GM12801 (cell line): ENCODE data around the gene ALDH3B1.

Experiments used
- CTCF ChIP-seq: IDR thresholded peaks from one replicate; pipeline ENCODE4 v1.5.1; 2011; ENCODE audit warnings: control low read depth; ENCODE audit not compliant: insufficient read length; ENCODE audit errors: extremely low read depth

Gene ALDH3B1, protein sequence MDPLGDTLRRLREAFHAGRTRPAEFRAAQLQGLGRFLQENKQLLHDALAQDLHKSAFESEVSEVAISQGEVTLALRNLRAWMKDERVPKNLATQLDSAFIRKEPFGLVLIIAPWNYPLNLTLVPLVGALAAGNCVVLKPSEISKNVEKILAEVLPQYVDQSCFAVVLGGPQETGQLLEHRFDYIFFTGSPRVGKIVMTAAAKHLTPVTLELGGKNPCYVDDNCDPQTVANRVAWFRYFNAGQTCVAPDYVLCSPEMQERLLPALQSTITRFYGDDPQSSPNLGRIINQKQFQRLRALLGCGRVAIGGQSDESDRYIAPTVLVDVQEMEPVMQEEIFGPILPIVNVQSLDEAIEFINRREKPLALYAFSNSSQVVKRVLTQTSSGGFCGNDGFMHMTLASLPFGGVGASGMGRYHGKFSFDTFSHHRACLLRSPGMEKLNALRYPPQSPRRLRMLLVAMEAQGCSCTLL

GRCh38 chr11:68010090-68011041, at the start of gene ALDH3B1:
Gene ALDH3B1 (plus strand): TSS chr11:68010327. CDS start chr11:68015298, 4,971 bp downstream.
- no peak for TF ChIP-seq CTCF

GRCh38 chr11:67983951-67984350, 26.2 kb upstream of the ALDH3B1 start:
- TF ChIP-seq CTCF: no peak

DNA sequence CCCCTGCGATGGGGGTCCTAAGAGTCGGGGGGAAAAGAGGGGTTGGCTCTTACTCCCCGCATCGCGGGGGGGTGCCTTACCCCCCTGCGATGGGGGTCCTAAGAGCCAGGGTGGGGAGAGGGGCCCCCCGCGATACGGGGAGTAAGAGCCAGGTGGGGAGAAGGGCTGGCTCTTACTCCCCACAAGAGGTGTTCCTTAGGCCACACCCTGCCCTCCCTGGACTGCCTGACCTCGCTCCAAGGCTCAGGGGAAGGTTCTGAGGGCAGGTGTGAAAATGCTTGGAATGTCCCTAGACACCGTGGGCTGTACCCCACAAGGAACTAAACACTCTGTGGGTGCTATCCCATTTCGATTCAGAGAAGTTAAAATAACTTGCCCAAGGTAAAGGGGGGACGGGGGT, 14.1 kb upstream of the ALDH3B1 start:
- no peak for TF ChIP-seq CTCF

- no peak for TF ChIP-seq CTCF
These were observed 13.3 kb upstream of the ALDH3B1 start for GRCh38 chr11:67996622-67997474.

- no peak for TF ChIP-seq CTCF
These were observed 12.6 kb upstream of the ALDH3B1 start for GRCh38 chr11:67997475-67997921.

GRCh38 chr11:67998150-67999045, 11.7 kb upstream of the ALDH3B1 start:
- TF ChIP-seq CTCF: no peak
